Gastroesophageal sphincter (tissue), 3 donors: ENCODE measurements around the gene ZBED4.

ENCODE experiments used
- EP300 ChIP-seq: sonication (generic); formaldehyde crosslinking; IDR thresholded peaks from one replicate; pipeline ENCODE4 v1.6.1; 2017; ENCODE audit warnings: antibody characterized with exemption, mild to moderate bottlenecking
- POLR2AphosphoS5 ChIP-seq: sonication (generic); formaldehyde crosslinking; IDR thresholded peaks from one replicate; pipeline ENCODE4 v1.6.1; 2017; ENCODE audit warnings: antibody characterized with exemption
- TF ChIP-seq, protein P1 (sequence below), 4 experiments: fragments of 200-600 bp in 2 of 4; fragments of 450-650 bp in 2 of 4; sonication (generic) in 1 of 4; IDR thresholded peaks; one replicate each; pipeline ENCODE4 v1.5.1; 2017 to 2019; ENCODE audit warnings: antibody characterized with exemption in 4 of 4, mild to moderate bottlenecking in 2 of 4, moderate library complexity in 2 of 4

- TF ChIP-seq POLR2AphosphoS5 (no peak), EP300 (no peak)
- TF ChIP-seq, protein P1, sequence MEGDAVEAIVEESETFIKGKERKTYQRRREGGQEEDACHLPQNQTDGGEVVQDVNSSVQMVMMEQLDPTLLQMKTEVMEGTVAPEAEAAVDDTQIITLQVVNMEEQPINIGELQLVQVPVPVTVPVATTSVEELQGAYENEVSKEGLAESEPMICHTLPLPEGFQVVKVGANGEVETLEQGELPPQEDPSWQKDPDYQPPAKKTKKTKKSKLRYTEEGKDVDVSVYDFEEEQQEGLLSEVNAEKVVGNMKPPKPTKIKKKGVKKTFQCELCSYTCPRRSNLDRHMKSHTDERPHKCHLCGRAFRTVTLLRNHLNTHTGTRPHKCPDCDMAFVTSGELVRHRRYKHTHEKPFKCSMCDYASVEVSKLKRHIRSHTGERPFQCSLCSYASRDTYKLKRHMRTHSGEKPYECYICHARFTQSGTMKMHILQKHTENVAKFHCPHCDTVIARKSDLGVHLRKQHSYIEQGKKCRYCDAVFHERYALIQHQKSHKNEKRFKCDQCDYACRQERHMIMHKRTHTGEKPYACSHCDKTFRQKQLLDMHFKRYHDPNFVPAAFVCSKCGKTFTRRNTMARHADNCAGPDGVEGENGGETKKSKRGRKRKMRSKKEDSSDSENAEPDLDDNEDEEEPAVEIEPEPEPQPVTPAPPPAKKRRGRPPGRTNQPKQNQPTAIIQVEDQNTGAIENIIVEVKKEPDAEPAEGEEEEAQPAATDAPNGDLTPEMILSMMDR (IDR thresholded peaks at IDR 0.05): no peak
Observed at GRCh38 chr22:49920859-49921258, 67.2 kb downstream of the ZBED4 start.
